HG02943 (cell line): ENCODE results near the gene CAPS.
"Not testable (repeated sequence)": the region's sequence is repeated elsewhere in the genome, so short reads cannot be mapped to it uniquely, and the experiment has no call there.

ENCODE experiments used
- ATAC-seq: cut with Tn5 transposase; IDR thresholded peaks from one replicate; pipeline ENCODE4 v1.9.1; 2021; ENCODE audit warnings: mild to moderate bottlenecking, low read depth, moderate library complexity; ENCODE audit not compliant: unreplicated experiment

Gene CAPS

GRCh38 chr19:5953680-5954213 is 39.7 kb downstream of the CAPS start:
- no peak for ATAC-seq

GRCh38 chr19:5954293-5954692 is 40.2 kb downstream of the CAPS start:
- ATAC-seq = no peak

DNA sequence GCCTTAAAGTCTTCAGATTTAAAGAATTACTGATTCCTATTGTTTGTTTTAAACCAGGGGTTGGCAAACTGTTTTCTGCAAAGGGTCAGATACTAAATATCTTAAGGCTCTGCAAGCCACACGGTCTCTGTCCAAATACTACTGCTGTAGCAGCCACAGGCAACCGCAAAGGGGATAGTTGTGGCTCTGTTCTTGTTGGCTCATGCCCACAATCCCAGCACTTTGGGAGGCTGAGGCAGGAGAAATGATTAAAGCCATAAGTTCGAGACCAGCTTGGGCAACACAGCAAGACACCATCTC is 41.5 kb downstream of the CAPS start:
- ATAC-seq = no peak

DNA sequence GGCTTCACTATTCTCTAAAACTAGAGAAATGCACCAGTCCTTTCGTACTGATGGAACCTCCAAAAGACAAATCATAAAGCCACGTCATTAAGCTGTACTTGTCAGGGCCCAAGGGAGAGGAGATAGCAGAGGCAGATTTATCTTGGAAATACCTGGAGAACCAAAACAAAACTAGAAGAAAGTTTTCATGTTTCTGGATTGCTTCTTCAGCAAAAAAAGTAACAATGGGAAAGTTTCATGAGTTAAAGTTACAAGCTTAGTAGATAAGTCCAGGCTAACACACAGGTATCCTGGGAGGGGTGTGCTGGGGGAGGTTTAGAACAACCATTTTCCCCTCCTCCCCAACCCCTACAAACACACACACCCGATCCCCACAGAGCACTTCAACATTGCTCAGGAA is 42.3 kb downstream of the CAPS start:
- ATAC-seq = no peak

- no peak for ATAC-seq
Observed at GRCh38 chr19:5956728-5957127, 42.7 kb downstream of the CAPS start.

DNA sequence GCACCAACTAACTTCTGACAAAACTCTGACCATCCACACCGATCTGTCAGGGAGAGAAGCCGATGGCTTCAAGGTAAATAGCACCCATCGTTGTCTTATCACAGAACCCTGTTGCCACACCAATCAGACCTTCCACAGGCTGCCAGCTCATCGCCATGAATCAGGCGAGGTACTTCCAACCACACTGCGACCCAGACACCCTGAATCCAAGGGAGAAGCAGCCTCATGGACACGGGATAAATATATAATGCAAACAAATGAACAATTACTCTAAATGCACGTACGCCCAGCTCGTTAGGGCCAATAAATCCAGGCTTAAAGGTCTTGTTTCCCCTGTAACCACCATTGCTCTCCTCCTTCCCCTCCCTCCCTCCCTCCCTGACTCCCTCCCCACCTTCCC is 43.1 kb downstream of the CAPS start:
- no peak for ATAC-seq

DNA sequence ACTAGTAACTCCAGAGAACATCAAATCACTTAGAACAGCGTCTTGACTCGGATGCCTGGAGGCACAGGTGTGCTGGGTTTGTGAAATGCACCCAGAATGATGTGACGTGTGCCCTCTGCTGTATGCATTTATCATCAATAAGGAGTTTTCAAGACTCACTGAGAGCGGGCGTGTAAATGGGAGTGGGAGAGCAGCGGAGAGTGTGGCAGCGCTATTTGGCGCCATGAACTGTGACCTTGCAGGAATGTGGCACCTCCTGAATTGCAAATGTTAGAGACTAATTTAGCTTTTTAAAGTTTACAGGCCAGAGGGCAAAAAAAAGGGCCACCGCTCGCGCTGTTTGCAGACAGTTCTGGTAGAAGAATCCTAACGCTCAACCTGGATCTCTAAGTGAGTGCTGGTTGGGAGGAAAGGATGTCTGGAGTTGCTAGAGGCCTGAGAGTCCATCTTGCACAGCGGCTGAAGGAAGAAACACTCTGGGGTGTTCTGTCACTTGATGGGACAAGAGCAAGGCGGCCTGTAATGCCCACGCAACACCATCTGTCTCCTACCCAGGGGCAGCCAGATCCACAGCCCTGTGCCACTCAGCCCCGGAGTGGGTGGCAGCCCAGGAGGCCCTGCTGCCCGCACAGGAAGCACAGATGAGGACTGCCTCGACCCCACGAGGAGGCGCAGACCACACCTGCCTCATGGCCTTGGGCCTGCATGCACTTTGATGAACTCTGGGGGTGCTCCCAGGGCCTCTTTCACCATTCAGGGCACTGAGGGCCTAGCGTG is 44.2 kb downstream of the CAPS start:
- no peak for ATAC-seq

DNA sequence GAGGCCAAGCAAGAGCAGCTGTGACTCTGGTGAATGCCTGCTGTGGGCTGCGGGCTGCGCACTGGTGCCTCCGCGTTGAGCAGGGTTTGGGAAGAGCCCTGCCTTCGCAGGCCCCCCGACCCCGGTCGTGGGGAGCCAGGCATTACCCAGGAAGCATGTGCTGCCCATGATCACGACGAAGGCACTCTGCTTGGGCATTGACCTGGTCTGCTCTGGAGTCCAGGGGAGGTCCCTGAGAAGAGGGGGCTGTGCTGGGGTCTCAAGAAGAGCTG is 44.7 kb downstream of the CAPS start:
- no peak for ATAC-seq

GRCh38 chr19:5959260-5960004 is 45.4 kb downstream of the CAPS start:
- ATAC-seq = no peak

- ATAC-seq = no peak
Observed at GRCh38 chr19:5960005-5961001, 46.2 kb downstream of the CAPS start.

DNA sequence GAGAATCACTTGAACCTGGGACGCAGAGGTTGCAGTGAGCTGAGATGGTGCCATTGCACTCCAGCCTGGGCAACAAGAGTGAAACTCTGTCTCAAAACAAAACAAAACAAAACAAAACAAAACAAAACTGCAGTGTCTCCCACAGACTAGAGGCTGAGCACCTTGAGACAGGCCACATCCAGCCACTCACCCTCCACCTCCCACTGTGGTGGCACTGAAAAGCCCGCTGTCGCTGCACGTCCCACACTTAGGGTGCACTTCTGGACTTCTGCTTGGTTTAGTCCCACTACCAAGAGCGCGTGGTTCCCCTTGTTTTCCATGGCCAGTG is 47.6 kb downstream of the CAPS start:
- not testable (repeated sequence) for ATAC-seq

DNA sequence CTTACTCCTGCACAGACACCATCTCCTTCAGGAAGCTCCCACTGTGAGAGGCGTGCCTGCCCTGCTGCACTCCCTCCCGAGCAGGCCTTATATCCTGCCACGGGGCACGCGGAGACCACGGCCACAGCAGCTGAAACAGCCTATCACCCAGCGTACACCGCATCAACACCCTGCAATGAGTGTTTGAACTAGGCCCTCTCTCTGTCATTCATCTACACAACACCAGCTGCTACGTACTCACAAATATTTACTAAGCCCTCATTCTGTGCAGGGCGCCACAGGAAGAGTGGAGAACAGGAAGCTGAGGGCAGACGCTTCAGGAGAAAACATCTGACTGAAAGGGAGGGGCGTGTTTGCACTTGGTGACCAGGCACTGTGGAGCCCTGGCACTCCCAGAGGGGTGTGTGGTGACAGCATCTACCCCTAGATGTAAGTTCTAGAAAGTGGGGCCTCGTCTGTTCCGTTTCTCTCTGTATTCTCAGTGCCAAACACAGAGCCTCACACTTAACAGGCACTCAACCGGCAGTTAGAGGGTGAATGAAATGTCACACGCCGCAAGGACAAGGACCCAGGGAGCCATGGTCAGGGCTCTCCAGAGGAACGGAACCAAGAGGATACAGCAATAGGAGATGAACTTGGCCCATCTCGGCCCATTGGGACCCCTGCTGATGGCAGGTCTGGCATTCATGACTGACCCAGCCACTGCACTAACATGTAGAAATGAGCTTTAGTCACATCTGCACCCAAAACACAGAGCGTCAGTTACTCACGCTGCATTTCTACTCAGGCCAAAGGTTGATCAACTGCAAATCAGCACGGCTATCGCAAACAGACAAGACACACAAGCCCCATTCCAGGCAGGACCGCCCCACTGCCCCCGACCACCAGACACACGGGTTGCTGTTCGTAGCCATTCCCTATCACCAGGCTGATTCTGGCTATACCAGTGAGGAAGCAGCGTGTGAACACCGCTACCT is 48.2 kb downstream of the CAPS start:
- ATAC-seq = no peak

DNA sequence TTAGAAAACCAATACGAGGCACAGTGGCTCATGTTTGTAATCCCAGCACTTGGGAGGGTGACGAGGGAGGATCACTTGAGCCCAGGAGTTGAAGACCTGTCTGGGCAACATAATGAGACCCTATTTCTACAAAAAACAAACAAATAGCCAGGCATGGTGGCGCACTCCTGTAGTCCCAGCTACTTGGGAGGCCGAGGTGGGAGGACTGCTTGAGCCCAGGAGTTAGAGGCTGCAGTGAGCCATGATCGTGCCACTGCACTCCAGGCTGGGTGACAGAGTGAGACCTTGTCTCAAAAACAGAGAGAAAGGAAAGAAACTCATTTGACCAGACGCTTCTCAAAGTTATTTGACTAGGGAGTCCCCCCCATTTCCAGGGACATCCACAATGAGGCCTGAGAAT is 49.2 kb downstream of the CAPS start:
- ATAC-seq = not testable (repeated sequence)

GRCh38 chr19:5963855-5964254 is 49.8 kb downstream of the CAPS start:
- ATAC-seq = no peak

DNA sequence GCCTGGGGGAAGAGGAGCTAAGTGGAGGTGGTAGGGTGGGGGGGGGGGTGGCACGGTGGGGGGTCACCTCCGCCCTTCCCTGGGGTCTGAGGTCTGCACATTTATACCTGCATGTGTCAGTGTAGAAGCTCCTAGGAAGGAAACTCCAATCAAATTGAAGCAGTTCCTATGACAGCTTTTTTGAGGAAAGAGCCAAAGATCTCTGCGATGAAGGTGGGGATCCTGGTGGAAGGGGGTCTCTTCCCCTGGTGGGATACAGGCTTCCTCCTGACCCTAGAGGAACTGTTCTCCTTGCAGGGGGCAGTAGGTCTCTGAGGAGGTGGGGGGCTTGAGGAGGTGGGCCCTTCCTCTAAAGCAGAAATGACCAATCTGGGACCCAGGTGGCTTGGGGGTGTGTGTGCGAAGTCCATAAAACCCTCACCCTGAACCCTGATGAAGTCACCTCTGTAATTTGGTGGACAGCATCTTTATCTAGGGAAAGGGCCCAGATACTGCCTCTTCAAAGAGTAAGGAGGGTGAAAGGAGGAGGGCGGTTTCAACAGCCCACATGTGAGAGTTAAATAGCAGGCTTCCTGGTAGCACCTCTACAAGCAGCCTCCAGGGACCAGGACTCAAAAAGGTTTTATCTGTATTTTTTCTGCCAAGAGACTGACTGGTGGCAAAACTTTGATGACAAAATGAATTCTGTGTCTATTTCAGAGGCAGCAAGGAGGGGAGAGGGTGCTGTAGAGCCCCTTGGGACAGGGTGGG is 50.9 kb downstream of the CAPS start:
- no peak for ATAC-seq
